H1 (cell line): ENCODE measurements around the gene TPST2. TPM values are rescaled to one million over a fixed set of nuclear protein-coding genes. Genes with fewer than 3 reads are reported as not detected.
A peak's percentile ranks its signal among the peaks of the same experiment; 100 is the strongest.

Experiments
- CTCF ChIA-PET: fragments of 300-600 bp; sonication (Branson Sonifier 250); formaldehyde crosslinking; loops from one replicate; lab custom pipeline; 2021; ENCODE audit not compliant: partially characterized antibody; lab: Charles Lee
- POLR2A ChIA-PET: fragments of 300-600 bp; sonication (Branson Sonifier 250); formaldehyde crosslinking; loops from one replicate; lab custom pipeline; 2021; ENCODE audit warnings: inconsistent platforms; ENCODE audit not compliant: partially characterized antibody; lab: Charles Lee
- DNase-seq, 2 experiments: peaks; one replicate each; pipeline versions ENCODE4 v3.0.0 to v3.0.0-alpha.2; 2010 to 2022; ENCODE audit warnings: low spot score in 2 of 2, low read depth in 1 of 2, mixed read lengths in 1 of 2
- FAIRE-seq: peaks from 2 replicates; lab custom pipeline; 2011; peaks lifted over from hg19 to GRCh38; lab: Jason Lieb, UNC
- H2AFZ ChIP-seq: 2 replicates; pipeline ENCODE4 v1.8.1; 2012; ENCODE audit warnings: low read length, inconsistent platforms
- H2AK5ac ChIP-seq: 2 replicates; pipeline ENCODE4 v1.6.1; 2013; ENCODE audit warnings: low read depth, low read length
- H2BK120ac ChIP-seq: replicated peaks from 2 replicates; pipeline ENCODE3; 2013; ENCODE audit warnings: low read depth, low read length, inconsistent platforms
- H2BK12ac ChIP-seq: 2 replicates; pipeline ENCODE4 v1.6.1; 2013; ENCODE audit warnings: low read depth, low read length
- H2BK15ac ChIP-seq: 2 replicates; pipeline ENCODE4 v1.6.1; 2013; ENCODE audit warnings: low read length
- H2BK20ac ChIP-seq: 2 replicates; pipeline ENCODE4 v1.6.1; 2013; ENCODE audit warnings: low read length
- H2BK5ac ChIP-seq: 2 replicates; pipeline ENCODE4 v1.6.1; 2013; ENCODE audit warnings: low read depth, low read length
- H3K14ac ChIP-seq: 2 replicates; pipeline ENCODE4 v1.6.1; 2013; ENCODE audit warnings: inconsistent platforms; ENCODE audit not compliant: insufficient read length
- H3K18ac ChIP-seq: 2 replicates; pipeline ENCODE4 v1.6.1; 2013; ENCODE audit warnings: low read length; ENCODE audit errors: extremely low read depth
- H3K23ac ChIP-seq: 2 replicates; pipeline ENCODE4 v1.6.1; 2013; ENCODE audit warnings: inconsistent platforms; ENCODE audit not compliant: insufficient read length
- H3K23me2 ChIP-seq: 2 replicates; pipeline ENCODE4 v1.6.1; 2013; ENCODE audit warnings: low read depth, low read length
- H3K27ac ChIP-seq: 2 replicates; pipeline ENCODE4 v1.6.1; 2011; ENCODE audit warnings: low read depth, low read length, inconsistent platforms
- H3K27me3 ChIP-seq, 4 experiments: replicated peaks in 1 of 4; 1 replicate in 1 of 4; 2 replicates in 3 of 4; pipeline versions ENCODE4 v1.6.1 to v1.8.1; 2011 to 2013; ENCODE audit warnings: low read length in 3 of 4, mild to moderate bottlenecking in 3 of 4, inconsistent platforms in 2 of 4, mixed read lengths in 2 of 4, moderate library complexity in 1 of 4; ENCODE audit not compliant: control insufficient read depth in 3 of 4, insufficient read depth in 3 of 4; ENCODE audit errors: extremely low read depth in 1 of 4
- H3K36me3 ChIP-seq, 4 experiments: 2 replicates each; pipeline versions ENCODE4 v1.6.1 to v1.8.1; 2011 to 2013; ENCODE audit warnings: mild to moderate bottlenecking in 4 of 4, low read length in 3 of 4, moderate library complexity in 2 of 4, control low read depth in 1 of 4, inconsistent platforms in 1 of 4; ENCODE audit not compliant: insufficient read depth in 4 of 4, control insufficient read depth in 2 of 4
- H3K4ac ChIP-seq: replicated peaks from 2 replicates; pipeline ENCODE3; 2013; ENCODE audit warnings: low read length, low read depth, mixed read lengths, inconsistent platforms; ENCODE audit not compliant: insufficient read length
- H3K4me1 ChIP-seq, 4 experiments: replicated peaks in 1 of 4; 1 replicate in 1 of 4; 2 replicates in 3 of 4; pipeline versions ENCODE4 v1.6.1 to v1.8.1; 2011 to 2013; ENCODE audit warnings: low read length in 3 of 4, inconsistent platforms in 2 of 4, mixed read lengths in 1 of 4; ENCODE audit not compliant: insufficient read depth in 4 of 4, control insufficient read depth in 3 of 4
- H3K4me2 ChIP-seq, 2 experiments: 2 replicates each; pipeline versions ENCODE4 v1.6.1 to v1.8.1; 2011 to 2013; ENCODE audit warnings: low read depth in 2 of 2, low read length in 2 of 2, control low read depth in 1 of 2, inconsistent platforms in 1 of 2, mild to moderate bottlenecking in 1 of 2; ENCODE audit not compliant: insufficient read depth in 1 of 2
- H3K4me3 ChIP-seq, 4 experiments: fragments of 200-600, 300-600 bp in 1 of 4; sonication (generic), shearing (Covaris generic), sonication (Bioruptor Twin) in 1 of 4; 2 replicates each; pipeline versions ENCODE4 v1.5.1 to v1.8.1; 2011 to 2016; ENCODE audit warnings: low read length in 4 of 4, low read depth in 3 of 4, control low read depth in 2 of 4, inconsistent platforms in 2 of 4, mild to moderate bottlenecking in 2 of 4, mixed read lengths in 1 of 4, moderate library complexity in 1 of 4; ENCODE audit not compliant: insufficient read depth in 2 of 4; ENCODE audit errors: extremely low read depth in 1 of 4
- H3K56ac ChIP-seq: replicated peaks from 2 replicates; pipeline ENCODE3; 2013; ENCODE audit warnings: low read depth, mild to moderate bottlenecking, mixed read lengths, low read length, inconsistent platforms; ENCODE audit not compliant: insufficient read length
- H3K79me1 ChIP-seq: 2 replicates; pipeline ENCODE4 v1.6.1; 2013; ENCODE audit warnings: low read depth, low read length, control low read depth
- H3K79me2 ChIP-seq, 2 experiments: 2 replicates each; pipeline versions ENCODE4 v1.6.1 to v1.8.1; 2012 to 2013; ENCODE audit warnings: low read length in 2 of 2, mild to moderate bottlenecking in 2 of 2, inconsistent platforms in 1 of 2; ENCODE audit not compliant: insufficient read depth in 2 of 2, control insufficient read depth in 1 of 2
- H3K9ac ChIP-seq, 4 experiments: replicated peaks in 1 of 4; 1 replicate in 1 of 4; 2 replicates in 3 of 4; pipeline versions ENCODE4 v1.6.1 to v1.8.1; 2011 to 2013; ENCODE audit warnings: low read depth in 3 of 4, low read length in 3 of 4, control low read depth in 2 of 4, mild to moderate bottlenecking in 2 of 4, moderate library complexity in 2 of 4, inconsistent platforms in 1 of 4; ENCODE audit errors: extremely low read depth in 1 of 4
- H3K9me3 ChIP-seq, 2 experiments: 2 replicates each; pipeline versions ENCODE4 v1.6.1 to v1.8.1; 2012 to 2013; ENCODE audit warnings: mild to moderate bottlenecking in 2 of 2, moderate library complexity in 2 of 2, control low read depth in 1 of 2, inconsistent platforms in 1 of 2, low read depth in 1 of 2, low read length in 1 of 2, mixed read lengths in 1 of 2; ENCODE audit not compliant: insufficient read depth in 2 of 2
- H4K20me1 ChIP-seq, 2 experiments: replicated peaks in 1 of 2; 2 replicates each; pipeline versions ENCODE3 to v1.8.1; 2011 to 2013; ENCODE audit warnings: inconsistent platforms in 2 of 2, low read length in 2 of 2, mild to moderate bottlenecking in 1 of 2; ENCODE audit not compliant: insufficient read depth in 2 of 2, control insufficient read depth in 1 of 2
- H4K5ac ChIP-seq: 2 replicates; pipeline ENCODE4 v1.6.1; 2013; ENCODE audit warnings: low read length, low read depth, mixed read lengths, inconsistent platforms; ENCODE audit not compliant: insufficient read length
- H4K8ac ChIP-seq: 2 replicates; pipeline ENCODE4 v1.8.0; 2013; ENCODE audit warnings: mild to moderate bottlenecking, moderate library complexity, low read length, inconsistent platforms; ENCODE audit not compliant: insufficient read depth; ENCODE audit errors: extremely low read depth
- H4K91ac ChIP-seq: replicated peaks from 2 replicates; pipeline ENCODE3; 2013; ENCODE audit warnings: low read length, mixed read lengths, inconsistent platforms; ENCODE audit not compliant: insufficient read length
- BRCA1 ChIP-seq: IDR thresholded peaks from 2 replicates; pipeline ENCODE4 v1.6.1; 2012; ENCODE audit warnings: low read depth, low read length, improper control_type of control experiment
- CBX5 ChIP-seq: fragments of 300-800, 300-1000 bp; sonication (generic); IDR thresholded peaks from 2 replicates; pipeline ENCODE4 v1.7.1; 2016; ENCODE audit warnings: antibody characterized with exemption, low read length, low read depth
- CBX8 ChIP-seq: fragments of 300-800, 300-1000 bp; sonication (generic); IDR thresholded peaks from 2 replicates; pipeline ENCODE4 v1.7.1; 2016; ENCODE audit warnings: low read depth, low read length, borderline replicate concordance
- CEBPB ChIP-seq: IDR thresholded peaks from 2 replicates; pipeline ENCODE4 v1.6.1; 2012; ENCODE audit warnings: low read depth, low read length
- EGR1 ChIP-seq: IDR thresholded peaks from 2 replicates; pipeline ENCODE4 v1.6.1; 2011; ENCODE audit warnings: low read depth, low read length, borderline replicate concordance
- EP300 ChIP-seq, 2 experiments: IDR thresholded peaks; 1 replicate in 1 of 2; 2 replicates in 1 of 2; pipeline ENCODE4 v1.6.1; 2011 to 2012; ENCODE audit warnings: low read depth in 2 of 2, low read length in 2 of 2, mild to moderate bottlenecking in 2 of 2, borderline replicate concordance in 1 of 2, inconsistent platforms in 1 of 2, moderate library complexity in 1 of 2
- NRF1 ChIP-seq: IDR thresholded peaks from 2 replicates; pipeline ENCODE4 v1.6.1; 2011; ENCODE audit warnings: mild to moderate bottlenecking, low read depth, low read length, improper control_type of control experiment
- RBBP5 ChIP-seq: IDR thresholded peaks from 2 replicates; pipeline ENCODE4 v1.7.1; 2012; ENCODE audit warnings: low read depth, mild to moderate bottlenecking, inconsistent platforms, low read length, moderate library complexity, borderline replicate concordance
- RXRA ChIP-seq: IDR thresholded peaks from 2 replicates; pipeline ENCODE4 v1.6.1; 2011; ENCODE audit warnings: low read depth, mild to moderate bottlenecking, low read length, moderate library complexity; ENCODE audit not compliant: insufficient read depth
- WGBS, 2 experiments: shearing (Covaris generic) in 1 of 2; methylation state at CpG; one replicate each; pipeline versions ENCODE4 v1.1.6 to v1.1.7; 2013 to 2015; ENCODE audit warnings: low lambda C conversion rate in 2 of 2, mixed read lengths in 2 of 2, inconsistent platforms in 1 of 2, low coverage in 1 of 2, missing lambda C conversion rate in 1 of 2; ENCODE audit not compliant: insufficient replicate concordance in 2 of 2, insufficient coverage in 1 of 2, insufficient read length in 1 of 2; ENCODE audit errors: extremely low coverage in 1 of 2, missing lambda C conversion rate in 1 of 2; 5-methylcytosine and 5-hydroxymethylcytosine counted together
- polyA plus RNA-seq, 7 experiments: library from polyadenylated mRNA; depleted of rRNA in 3 of 7; stranded (reverse) in 5 of 7; unstranded in 2 of 7; fragments of >200 nt in 5 of 7; fragments of 200-250 nt in 2 of 7; gene quantifications; 1 replicate in 5 of 7; 2 replicates in 1 of 7; 4 replicates in 1 of 7; pipeline versions ENCODE4 v1.2.1 to v1.2.3, GENCODE V29; 2011 to 2013; ENCODE audit warnings: missing spikeins in 2 of 7, mixed read lengths in 2 of 7
- total RNA-seq: library from RNA; stranded (reverse); fragmentation: NEBNext Ultra II Directional; extraction: Animal tissue kit (Norgen Biotek cat#: 25700); gene quantifications from 2 replicates; pipeline ENCODE4 v1.2.1, GENCODE V29; 2021
- TF ChIP-seq, protein P1 (sequence below): IDR thresholded peaks from 2 replicates; pipeline ENCODE4 v1.6.1; 2012; ENCODE audit warnings: inconsistent platforms

Gene TPST2
- total and polyA plus RNA-seq, 2 of the 8 experiments (the other 6 are each of a cell fraction or from before 2014, with no cell fraction given), result 58.8 to 143 TPM

GRCh38 chr22:26558248-26558895 is 31.6 kb downstream of the TPST2 start:
- peak overlapping the region; percentile 35; the same call in 1 of the 2 replicates for H4K8ac ChIP-seq
- CTCF ChIA-PET, result interaction anchor here (1.7 to 2.1 kb wide), 2 partner anchors 15 to 65 kb away, joined by 4 read pairs; no protein-coding TSS in a partner anchor
- H3K27me3 ChIP-seq, result no peaks in the 10 kb centered on the region
- H3K4me2 ChIP-seq, result peak overlapping the region in 1 of 2 experiments; percentile 22; a peak in 1 of 4 replicates
- H3K4me1 ChIP-seq, result peaks cover 17 to 35% (median 24%) of the 10 kb centered on the region in 4 experiments
- no peaks in the 10 kb centered on the region for H3K36me3 ChIP-seq
- H2AK5ac ChIP-seq, result peak overlapping the region; percentile 97; the same call in 1 of the 2 replicates
- no peak overlapping the region for H2BK20ac ChIP-seq
- no peak overlapping the region for H4K5ac ChIP-seq
- H3K9ac ChIP-seq, result no peak overlapping the region
- H2AFZ ChIP-seq, result no peak overlapping the region
- no peak overlapping the region; the same call in 1 of the 2 replicates for H2BK15ac ChIP-seq
- H3K18ac ChIP-seq, result peak overlapping the region; percentile 34; the same call in 1 of the 2 replicates
- no peak for FAIRE-seq
- H2BK12ac ChIP-seq, result no peak overlapping the region
- no peak overlapping the region for H3K23ac ChIP-seq
- no peaks in the 10 kb centered on the region for H3K23me2 ChIP-seq
- peak overlapping the region; percentile 92 for H3K4ac ChIP-seq
- H4K20me1 ChIP-seq, result peaks cover 5 to 11% of the 10 kb centered on the region in 2 experiments
- H3K9me3 ChIP-seq, result no peaks in the 10 kb centered on the region
- peaks cover 15 to 75% of the 10 kb centered on the region in 2 experiments for H3K79me2 ChIP-seq
- H3K27ac ChIP-seq, result no peak overlapping the region
- peak overlapping the region; percentile 72; the same call in 1 of the 2 replicates for H2BK5ac ChIP-seq
- 79% methylated on average over 3 of the region's 3 CpGs; no CpG with 5 or more reads in 1 of the 2 experiments for WGBS, 2 experiments
- H3K56ac ChIP-seq, result no peak overlapping the region
- H3K4me3 ChIP-seq, result no peak overlapping the region
- H3K79me1 ChIP-seq, result peaks cover 20% of the 10 kb centered on the region
- H4K91ac ChIP-seq, result no peak overlapping the region
- POLR2A ChIA-PET, result interaction anchor here (1.2 to 2.7 kb wide), 5 partner anchors 15 to 75 kb away, joined by 3 to 8 read pairs (median 4); partner anchors contain the start of genes HPS4, SRRD and TPST2
- no peak for DNase-seq
- no peak overlapping the region for H2BK120ac ChIP-seq
- no peak overlapping the region for H3K14ac ChIP-seq
- TF ChIP-seq NRF1, result no peak
- no peak for TF ChIP-seq RXRA
- TF ChIP-seq, protein P1, sequence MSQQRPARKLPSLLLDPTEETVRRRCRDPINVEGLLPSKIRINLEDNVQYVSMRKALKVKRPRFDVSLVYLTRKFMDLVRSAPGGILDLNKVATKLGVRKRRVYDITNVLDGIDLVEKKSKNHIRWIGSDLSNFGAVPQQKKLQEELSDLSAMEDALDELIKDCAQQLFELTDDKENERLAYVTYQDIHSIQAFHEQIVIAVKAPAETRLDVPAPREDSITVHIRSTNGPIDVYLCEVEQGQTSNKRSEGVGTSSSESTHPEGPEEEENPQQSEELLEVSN, result no peak
- no peak for TF ChIP-seq CEBPB
- no peak for TF ChIP-seq CBX5
- no peak for TF ChIP-seq EGR1
- TF ChIP-seq EP300 (IDR thresholded peaks at IDR 0.05; ENCODE audit: borderline replicate concordance in 1 of 2, low read depth in 2 of 2, low read length in 2 of 2), result no peak
- TF ChIP-seq BRCA1, result no peak
- TF ChIP-seq RBBP5, result no peak
- TF ChIP-seq CBX8, result no peak
